ENCODE data around the gene TBX15.

DNA sequence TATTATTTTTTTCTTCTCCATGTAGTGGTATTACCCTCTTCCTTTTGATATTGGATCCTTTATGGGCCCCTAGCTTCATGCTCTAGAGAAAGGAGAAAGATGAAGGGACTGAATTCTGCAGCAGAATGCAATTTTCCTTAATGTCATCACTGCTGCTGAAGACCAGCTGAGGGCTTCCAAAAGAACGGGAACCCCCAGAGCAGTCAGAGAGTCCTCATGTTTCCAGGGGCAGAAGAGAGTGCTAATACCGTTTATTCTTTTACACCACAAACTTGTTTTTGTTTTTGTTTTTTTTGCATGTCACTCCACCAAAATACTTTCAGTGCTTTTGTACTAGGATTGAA lies 21.1 kb upstream of the TBX15 start:
- TF ChIP-seq POLR2AphosphoS5 (IDR thresholded peaks at IDR 0.05; ENCODE audit: borderline replicate concordance, low read depth, low read length) (no peak), EZH2 (IDR thresholded peaks at IDR 0.05) (no peak), FOXP2 (optimal IDR thresholded peaks at IDR 0.05; ENCODE audit: control extremely low read depth, extremely low read length, insufficient read depth) (no peak)
